Thyroid gland (tissue), 4 donors: Measurements from ENCODE around the gene LRRC2. TPM values are rescaled to one million over a fixed set of nuclear protein-coding genes. Genes with fewer than 3 reads are reported as not detected.

ENCODE experiments used
- DNase-seq, 2 donors: peaks; one replicate each; pipeline ENCODE4 v3.0.0-alpha.2; 2019
- H3K27ac ChIP-seq, 3 donors: fragments of 200-600 bp; sonication (generic); 1 replicate in 2 of 3; 2 replicates in 1 of 3; pipeline ENCODE4 v1.5.1; 2016 to 2019; ENCODE audit warnings: mild to moderate bottlenecking in 1 of 3, moderate library complexity in 1 of 3
- H3K27me3 ChIP-seq: fragments of 200-600 bp; sonication (generic); one replicate; pipeline ENCODE4 v1.5.1; 2019
- H3K36me3 ChIP-seq, 2 donors: fragments of 200-600 bp; sonication (generic); one replicate each; pipeline ENCODE4 v1.5.1; 2016 to 2019
- H3K4me1 ChIP-seq, 2 donors: fragments of 200-600 bp; sonication (generic); one replicate each; pipeline ENCODE4 v1.5.1; 2017 to 2019
- H3K4me3 ChIP-seq, 3 donors: fragments of 200-600 bp; sonication (generic); replicated peaks in 1 of 3; 1 replicate in 2 of 3; 2 replicates in 1 of 3; pipeline ENCODE4 v1.5.1; 2016; ENCODE audit warnings: mild to moderate bottlenecking in 1 of 3
- H3K9me3 ChIP-seq: fragments of 200-600 bp; sonication (generic); one replicate; pipeline ENCODE4 v1.5.1; 2017
- POLR2A ChIP-seq, 2 donors: fragments of 450-650 bp; IDR thresholded peaks; one replicate each; pipeline ENCODE4 v1.6.1; 2017; ENCODE audit warnings: antibody characterized with exemption in 2 of 2, mild to moderate bottlenecking in 2 of 2, moderate library complexity in 1 of 2
- WGBS, 2 donors: methylation state at CpG; one replicate each; pipeline ENCODE4 v1.1.5; 2017; 5-methylcytosine and 5-hydroxymethylcytosine counted together
- intact Hi-C: fragments of 100-400 bp; cut with DNase I; formaldehyde crosslinking; loops from one replicate; pipeline ENCODE4 v1.15.1; 2023
- total RNA-seq, 4 donors: library from RNA; depleted of rRNA; stranded (reverse); fragments of >200 nt; gene quantifications; one replicate each; pipeline ENCODE4 v1.2.3, GENCODE V29; 2016
- TF ChIP-seq, protein P1 (sequence below), 6 experiments: fragments of 200-600 bp in 3 of 6; fragments of 450-650 bp in 3 of 6; sonication (generic) in 3 of 6; IDR thresholded peaks; one replicate each; pipeline ENCODE4 v1.5.1; 2016 to 2019; ENCODE audit warnings: antibody characterized with exemption in 6 of 6, mild to moderate bottlenecking in 2 of 6, inconsistent platforms in 1 of 6, moderate library complexity in 1 of 6

LRRC2 gene
- total RNA-seq, 4 donors from 2014 or later = 25.0 to 37.4 (median 31.0) TPM

DNA sequence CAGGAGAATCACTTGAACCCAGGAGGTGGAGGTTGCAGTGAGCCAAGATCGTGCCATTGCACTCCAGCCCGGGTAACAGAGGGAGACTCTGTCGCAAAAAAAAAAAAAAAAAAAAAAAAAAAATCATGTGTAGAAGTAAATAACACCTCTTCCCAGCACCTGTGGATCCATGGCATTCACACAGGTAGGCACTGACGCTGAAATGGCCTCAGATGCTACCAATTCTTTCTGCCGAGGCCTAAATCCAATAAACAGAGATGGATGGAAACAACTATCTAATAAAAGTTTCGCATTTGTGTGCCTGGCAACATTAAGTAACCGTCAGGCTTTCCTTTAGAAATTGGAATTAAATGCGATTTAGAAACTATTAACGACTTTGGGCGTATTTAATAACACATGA, 10.3 kb upstream of the LRRC2 start:
- intact Hi-C loops = loop anchor here (10.0 kb wide), 1 partner anchor 48 kb away; no protein-coding TSS in a partner anchor
- Histone ChIP-seq H3K36me3 (no peaks in the 10 kb centered on the region), H3K9me3 (no peaks in the 10 kb centered on the region), H3K27ac (no peak overlapping the region), H3K4me3 (no peak overlapping the region), H3K4me1 (peaks cover 28 to 42% of the 10 kb centered on the region in 2 donors), H3K27me3 (no peaks in the 10 kb centered on the region)
- 79 to 87% methylated on average over 10 of the region's 10 CpGs for WGBS, 2 donors
- TF ChIP-seq POLR2A (IDR thresholded peaks at IDR 0.05) = no peak
- TF ChIP-seq, protein P1, sequence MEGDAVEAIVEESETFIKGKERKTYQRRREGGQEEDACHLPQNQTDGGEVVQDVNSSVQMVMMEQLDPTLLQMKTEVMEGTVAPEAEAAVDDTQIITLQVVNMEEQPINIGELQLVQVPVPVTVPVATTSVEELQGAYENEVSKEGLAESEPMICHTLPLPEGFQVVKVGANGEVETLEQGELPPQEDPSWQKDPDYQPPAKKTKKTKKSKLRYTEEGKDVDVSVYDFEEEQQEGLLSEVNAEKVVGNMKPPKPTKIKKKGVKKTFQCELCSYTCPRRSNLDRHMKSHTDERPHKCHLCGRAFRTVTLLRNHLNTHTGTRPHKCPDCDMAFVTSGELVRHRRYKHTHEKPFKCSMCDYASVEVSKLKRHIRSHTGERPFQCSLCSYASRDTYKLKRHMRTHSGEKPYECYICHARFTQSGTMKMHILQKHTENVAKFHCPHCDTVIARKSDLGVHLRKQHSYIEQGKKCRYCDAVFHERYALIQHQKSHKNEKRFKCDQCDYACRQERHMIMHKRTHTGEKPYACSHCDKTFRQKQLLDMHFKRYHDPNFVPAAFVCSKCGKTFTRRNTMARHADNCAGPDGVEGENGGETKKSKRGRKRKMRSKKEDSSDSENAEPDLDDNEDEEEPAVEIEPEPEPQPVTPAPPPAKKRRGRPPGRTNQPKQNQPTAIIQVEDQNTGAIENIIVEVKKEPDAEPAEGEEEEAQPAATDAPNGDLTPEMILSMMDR (IDR thresholded peaks at IDR 0.05) = no peak
- DNase-seq = no peak

DNA sequence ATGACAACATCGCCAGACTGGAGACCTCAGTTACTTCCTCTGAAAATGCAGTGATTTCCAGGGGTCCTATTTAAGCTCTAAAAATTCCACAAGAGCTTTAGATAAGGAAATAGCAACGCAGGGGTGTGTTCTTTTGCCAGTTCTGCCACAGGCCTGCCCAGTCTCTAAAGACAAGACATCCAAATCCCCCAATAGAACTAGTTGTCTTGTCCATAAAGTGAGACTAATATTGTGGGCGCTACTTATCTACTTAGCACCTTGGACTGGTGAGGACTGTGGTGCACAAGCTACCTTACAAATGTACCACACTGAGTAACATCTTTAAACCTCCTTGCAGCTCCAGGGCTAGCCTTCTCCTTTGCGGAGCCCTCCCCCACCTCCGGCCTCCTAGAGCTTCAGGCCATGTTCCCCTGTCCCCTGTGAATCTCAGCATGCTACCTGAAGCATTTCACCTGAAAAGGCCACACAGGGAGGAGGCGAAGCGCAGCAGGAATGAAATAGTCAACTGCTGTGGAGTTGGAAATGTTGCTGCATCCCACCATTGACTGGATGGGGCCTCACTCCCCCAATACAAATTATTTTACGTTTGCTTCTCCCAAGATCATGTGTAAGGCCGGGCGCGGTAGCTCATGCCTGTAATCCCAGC, 9.6 kb upstream of the LRRC2 start:
- TF ChIP-seq POLR2A (IDR thresholded peaks at IDR 0.05) = no peak
- TF ChIP-seq, protein P1 (IDR thresholded peaks at IDR 0.05) = no peak
- peaks cover 28 to 42% of the 10 kb centered on the region in 2 donors for H3K4me1 ChIP-seq
- no peak for DNase-seq
- H3K36me3 ChIP-seq = no peaks in the 10 kb centered on the region
- 84 to 92% methylated on average over 11 of the region's 11 CpGs for WGBS, 2 donors
- H3K27ac ChIP-seq = no peak overlapping the region
- no peaks in the 10 kb centered on the region for H3K27me3 ChIP-seq
- H3K9me3 ChIP-seq = no peaks in the 10 kb centered on the region
- intact Hi-C loops = loop anchor here (10.0 kb wide), 1 partner anchor 49 kb away; no protein-coding TSS in a partner anchor
- H3K4me3 ChIP-seq = no peak overlapping the region

DNA sequence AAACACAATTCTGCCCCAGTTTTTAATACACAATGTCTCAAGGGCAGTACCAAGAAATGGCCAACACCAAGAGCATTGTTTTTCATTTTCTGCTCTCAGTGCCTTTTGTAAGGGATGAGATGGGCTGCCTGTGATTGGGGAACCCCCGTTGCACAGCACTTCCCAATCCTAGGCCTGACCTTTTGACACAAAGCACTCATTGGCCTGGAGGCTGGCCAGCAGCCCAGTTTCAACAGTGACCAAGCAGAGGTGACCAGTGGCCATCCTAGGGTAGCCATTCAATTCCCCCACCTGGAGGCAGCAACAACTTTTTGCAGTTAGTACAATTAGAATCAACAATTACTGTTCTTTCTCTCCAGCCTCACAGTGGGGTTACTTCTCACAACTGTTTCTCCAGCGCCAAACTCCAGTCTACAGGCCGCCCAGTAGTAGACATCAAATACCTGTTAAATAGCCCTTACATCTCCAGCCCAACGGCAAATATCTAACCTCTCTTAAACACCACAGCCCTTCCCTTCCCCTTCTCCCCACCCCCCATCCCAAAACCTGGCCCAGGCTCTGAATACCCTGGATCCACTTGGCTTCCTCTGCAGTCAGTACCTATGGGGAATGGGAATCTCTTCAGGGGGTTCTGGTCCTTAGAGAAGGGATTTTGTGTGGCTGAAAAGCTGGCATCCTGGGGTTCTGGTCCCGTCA, 8.9 kb upstream of the LRRC2 start:
- no peak overlapping the region for H3K4me3 ChIP-seq
- no peaks in the 10 kb centered on the region for H3K27me3 ChIP-seq
- DNase-seq = no peak
- H3K27ac ChIP-seq = peak overlapping the region; percentile 66 to 74 (median 72)
- no peak for TF ChIP-seq POLR2A (IDR thresholded peaks at IDR 0.05)
- TF ChIP-seq, protein P1 (IDR thresholded peaks at IDR 0.05) = no peak
- intact Hi-C loops = loop anchor here (10.0 kb wide), 1 partner anchor 50 kb away; no protein-coding TSS in a partner anchor
- H3K36me3 ChIP-seq = no peaks in the 10 kb centered on the region
- H3K4me1 ChIP-seq = peaks cover 28 to 37% of the 10 kb centered on the region in 2 donors
- 82 to 86% methylated on average over 5 of the region's 5 CpGs for WGBS, 2 donors
- H3K9me3 ChIP-seq = no peaks in the 10 kb centered on the region

DNA sequence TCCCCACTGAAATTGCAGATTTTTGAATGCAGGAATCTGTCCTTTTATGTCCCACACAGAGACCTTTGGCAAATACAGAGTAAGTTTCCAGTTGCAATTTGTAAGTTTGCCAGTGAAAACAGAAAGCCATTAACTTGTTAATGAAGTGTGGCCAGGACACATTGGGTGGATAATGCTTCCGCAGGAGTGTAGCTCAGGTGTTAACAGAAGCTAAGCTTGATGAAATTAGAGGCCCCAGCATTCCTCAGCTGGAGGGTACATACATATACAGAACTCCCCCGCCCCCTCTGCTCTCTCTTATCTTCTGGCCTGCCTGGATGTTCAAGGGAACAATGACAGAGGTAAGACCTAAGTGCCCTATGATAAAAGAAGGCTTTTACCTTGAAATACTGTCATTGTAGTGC, 8.1 kb upstream of the LRRC2 start:
- H3K36me3 ChIP-seq = no peaks in the 10 kb centered on the region
- intact Hi-C loops = loop anchor here (10.0 kb wide), 1 partner anchor 51 kb away; no protein-coding TSS in a partner anchor
- peak overlapping the region; percentile 66 to 74 (median 72) for H3K27ac ChIP-seq
- no peaks in the 10 kb centered on the region for H3K9me3 ChIP-seq
- 55 to 64% methylated on average over 2 of the region's 2 CpGs for WGBS, 2 donors
- H3K4me1 ChIP-seq = peaks cover 25 to 31% of the 10 kb centered on the region in 2 donors
- peak; percentile 54 to 59 for DNase-seq
- no peaks in the 10 kb centered on the region for H3K27me3 ChIP-seq
- TF ChIP-seq POLR2A (IDR thresholded peaks at IDR 0.05) = peak in 1 of 2 donors; percentile 60
- TF ChIP-seq, protein P1 (IDR thresholded peaks at IDR 0.05) = no peak
- H3K4me3 ChIP-seq = no peak overlapping the region

DNA sequence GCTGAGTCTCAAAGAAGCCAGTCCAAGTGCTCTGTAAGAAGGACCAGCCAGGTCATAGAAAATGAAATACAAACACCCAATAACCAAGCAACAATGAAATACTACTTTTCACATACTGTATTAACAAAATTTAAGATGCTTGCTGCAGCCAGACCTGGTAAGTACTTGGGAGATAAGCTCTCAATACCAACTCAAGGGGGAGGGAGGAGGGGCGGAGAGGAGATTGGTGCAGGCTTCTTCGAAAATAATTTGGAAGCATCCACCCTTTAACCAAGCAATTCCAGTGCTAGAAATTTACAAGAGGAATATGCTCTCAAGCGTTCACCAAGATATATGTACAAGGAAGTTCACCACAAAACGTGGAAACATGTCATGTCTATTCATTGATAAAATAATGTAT, 7.6 kb upstream of the LRRC2 start:
- Histone ChIP-seq H3K27ac (peak overlapping the region; percentile 66 to 74 (median 72)), H3K27me3 (no peaks in the 10 kb centered on the region), H3K4me3 (no peak overlapping the region), H3K4me1 (peaks cover 19 to 26% of the 10 kb centered on the region in 2 donors), H3K36me3 (no peaks in the 10 kb centered on the region), H3K9me3 (no peaks in the 10 kb centered on the region)
- no peak for TF ChIP-seq POLR2A (IDR thresholded peaks at IDR 0.05)
- TF ChIP-seq, protein P1 (IDR thresholded peaks at IDR 0.05) = no peak
- intact Hi-C loops = loop anchor here (10.0 kb wide), 1 partner anchor 51 kb away; no protein-coding TSS in a partner anchor
- 44 to 57% methylated on average over 4 of the region's 4 CpGs for WGBS, 2 donors
- peak; percentile 38 to 48 for DNase-seq
